Ureter (tissue), 1 donor: ENCODE results near the gene HERC2. TPM values are rescaled to one million over a fixed set of nuclear protein-coding genes. Genes with fewer than 3 reads are reported as not detected.
"Not testable (repeated sequence)": the region's sequence is repeated elsewhere in the genome, so short reads cannot be mapped to it uniquely, and the experiment has no call there.

Experiments used
- DNase-seq: peaks from one replicate; pipeline ENCODE4 v3.0.0-alpha.2; 2020; ENCODE audit warnings: low spot score
- total RNA-seq: library from RNA; stranded (reverse); gene quantifications from one replicate; pipeline ENCODE4 v1.2.4, GENCODE V29; 2023
- donor health status: DM: yes; HTN: yes; CAD: no.

HERC2 gene
- total RNA-seq, 1 donor from 2014 or later = 83.2 TPM

- no peak for DNase-seq
Measured at GRCh38 chr15:28131946-28132345, 190.0 kb downstream of the HERC2 start.

- no peak for DNase-seq
Measured at GRCh38 chr15:28131400-28131799, 190.6 kb downstream of the HERC2 start.

- no peak for DNase-seq
Measured at GRCh38 chr15:28130651-28131050, 191.3 kb downstream of the HERC2 start.

DNA sequence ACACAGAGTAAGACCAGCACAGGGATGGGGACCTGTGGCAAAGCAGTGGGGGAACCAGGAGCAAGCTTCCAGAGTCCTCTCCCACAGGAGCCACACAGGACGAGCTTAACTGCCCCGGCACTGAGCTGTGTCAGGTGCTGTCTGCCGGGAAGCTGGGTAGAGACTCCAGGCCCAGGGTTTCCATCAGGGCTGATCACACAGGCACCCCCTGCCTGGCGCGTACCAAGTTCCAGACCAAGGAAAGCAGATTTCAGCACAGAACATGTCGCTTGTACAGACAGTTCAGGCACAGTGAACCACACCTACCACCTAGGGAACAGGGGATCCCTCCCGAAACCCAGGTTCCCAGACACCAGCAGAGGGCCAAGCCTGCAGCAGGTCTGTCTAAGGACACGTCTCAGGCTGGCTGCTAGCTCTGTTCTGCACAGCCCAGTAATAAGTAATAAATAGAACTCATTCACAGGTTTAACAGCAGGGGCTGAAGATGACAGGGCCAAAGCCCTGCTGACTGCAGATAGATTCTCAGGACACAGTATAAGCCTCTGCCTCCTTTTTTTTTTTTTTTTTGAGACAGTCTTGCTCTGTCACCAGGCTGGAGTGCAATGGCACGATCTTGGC lies 192.6 kb downstream of the HERC2 start:
- DNase-seq = no peak

DNA sequence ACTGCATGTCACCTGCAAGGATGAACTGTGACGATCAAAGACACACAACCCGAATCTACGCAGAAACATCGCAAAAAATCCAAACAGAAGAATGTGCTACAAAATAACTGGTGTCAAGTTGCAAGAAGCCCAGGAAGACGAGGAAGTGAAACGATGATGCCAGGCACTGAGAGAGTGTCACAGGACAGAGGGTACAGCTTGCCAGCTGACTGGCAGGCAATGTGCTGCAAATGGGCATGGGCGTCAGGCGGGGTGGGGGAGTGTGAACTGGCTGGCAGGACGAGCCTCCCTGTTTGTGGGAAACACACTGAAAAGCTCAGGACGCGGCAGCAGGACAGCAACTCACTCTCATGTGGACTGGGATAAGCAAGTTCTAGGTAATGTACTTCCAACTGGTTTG lies 193.9 kb downstream of the HERC2 start:
- no peak for DNase-seq

DNA sequence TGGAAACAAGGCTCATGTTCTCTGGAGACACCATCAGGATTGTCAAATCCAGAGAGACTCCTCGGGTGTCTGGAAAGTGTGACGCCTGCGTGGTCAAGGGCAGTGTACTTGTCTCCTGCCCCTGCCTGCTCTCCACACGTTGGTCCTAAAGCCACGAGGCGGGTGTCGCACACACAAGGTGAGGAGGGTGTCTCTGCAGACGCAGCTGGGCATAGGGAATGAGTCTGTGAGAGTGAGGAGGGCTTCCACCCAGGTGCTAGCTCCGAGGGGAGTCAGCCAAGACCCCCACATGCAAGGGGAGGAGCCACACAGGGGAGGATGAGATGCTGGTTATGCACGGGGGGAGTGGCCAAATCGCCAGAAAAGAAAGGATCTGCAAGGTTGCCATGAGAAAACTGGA lies 194.9 kb downstream of the HERC2 start:
- DNase-seq = peak; percentile 35

GRCh38 chr15:28125673-28126651 lies 196.0 kb downstream of the HERC2 start:
- DNase-seq = peak; percentile 40

DNA sequence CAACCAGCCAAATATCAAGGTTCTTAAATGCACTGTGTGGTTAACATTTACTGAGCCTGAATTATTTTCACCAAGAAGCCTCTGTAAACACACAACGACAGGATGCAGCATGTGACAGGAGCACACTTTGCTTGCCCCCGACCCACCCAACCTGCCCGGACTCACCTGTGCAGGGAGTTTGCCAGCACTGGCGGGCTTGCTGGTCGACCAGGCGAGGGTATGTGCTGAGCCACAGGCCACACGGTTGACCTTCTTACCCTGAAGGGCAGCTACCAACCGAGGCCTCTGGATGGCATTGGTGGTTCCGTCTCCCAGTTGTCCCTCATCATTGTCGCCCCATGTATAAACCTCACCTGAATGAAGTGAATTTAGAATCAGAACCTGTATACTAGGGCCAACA lies 197.1 kb downstream of the HERC2 start:
- no peak for DNase-seq

DNA sequence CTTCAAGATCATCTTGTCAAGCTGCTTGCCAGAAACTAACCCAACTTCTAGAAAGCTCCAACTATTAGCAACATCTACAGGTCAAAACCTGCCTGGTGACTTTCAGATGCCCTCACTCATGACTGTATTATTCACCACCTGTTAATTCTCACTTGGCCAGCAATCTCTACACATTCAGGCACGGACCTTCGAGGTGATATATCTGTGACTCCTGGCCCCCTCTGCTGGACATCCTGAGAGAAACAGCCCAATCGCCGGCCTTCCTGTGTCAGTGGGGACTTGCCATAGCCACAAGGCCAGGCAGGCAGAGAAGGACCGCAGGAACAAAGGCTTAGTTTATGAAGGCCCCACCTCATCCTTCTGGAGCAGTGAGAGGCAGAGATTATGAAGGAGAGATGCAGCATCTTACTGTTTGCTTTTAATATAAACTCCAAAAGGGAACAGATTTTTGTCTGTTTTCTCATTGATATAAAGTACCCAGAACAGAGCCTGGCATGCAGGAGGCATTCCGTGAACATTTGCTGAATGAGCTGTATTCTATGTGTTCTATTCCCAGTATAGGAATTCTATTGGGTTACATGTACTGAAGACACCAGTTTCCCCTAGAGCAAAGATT lies 198.5 kb downstream of the HERC2 start:
- DNase-seq = peak; percentile 80

DNA sequence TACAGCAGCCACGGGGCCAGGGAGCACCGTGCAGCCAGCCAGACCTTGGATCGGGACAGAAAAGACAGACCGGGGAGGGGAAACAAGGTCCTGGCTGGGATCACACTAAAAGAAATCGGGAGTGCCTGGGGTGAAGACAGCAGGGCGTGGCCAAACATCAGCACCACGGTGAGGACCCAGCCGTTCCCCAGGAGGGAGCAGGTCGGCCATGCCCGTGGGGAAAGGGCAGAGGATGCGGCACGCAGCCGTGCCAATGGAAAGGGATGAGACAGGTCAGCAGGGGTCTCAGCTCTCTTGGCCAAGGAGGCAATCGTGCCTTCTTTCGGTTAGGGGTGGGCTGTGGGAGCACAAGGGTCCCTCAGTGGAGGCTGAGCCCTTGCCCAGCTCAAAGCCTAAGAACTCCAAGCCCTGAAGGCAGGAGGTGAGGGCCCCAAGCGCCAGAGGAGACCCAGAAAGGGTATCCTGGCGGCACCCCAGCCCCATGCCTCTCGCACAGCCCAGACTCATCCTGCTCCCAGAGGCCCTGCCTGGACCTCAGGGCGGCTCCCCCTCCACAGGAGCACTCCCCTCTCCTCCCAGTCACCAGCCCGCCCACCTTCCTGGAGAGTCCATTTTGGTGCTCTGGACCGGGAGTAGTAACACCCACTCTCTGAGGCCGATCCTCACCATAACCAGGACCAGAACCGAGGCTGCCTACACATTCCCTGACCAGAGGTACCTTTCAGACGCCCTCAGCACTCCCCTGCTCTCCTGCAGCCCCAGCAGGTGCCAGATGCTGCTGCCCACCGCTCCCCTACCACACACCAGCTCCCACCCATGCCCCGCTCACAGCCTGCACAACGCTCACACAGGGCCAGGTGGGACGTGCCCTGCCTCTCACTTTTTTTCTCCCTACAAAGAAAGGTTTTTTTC lies 199.7 kb downstream of the HERC2 start:
- DNase-seq = no peak

- DNase-seq = not testable (repeated sequence)
Measured at GRCh38 chr15:28121577-28121976, 200.4 kb downstream of the HERC2 start.

GRCh38 chr15:28120359-28120640 lies 201.7 kb downstream of the HERC2 start:
- DNase-seq = no peak

DNA sequence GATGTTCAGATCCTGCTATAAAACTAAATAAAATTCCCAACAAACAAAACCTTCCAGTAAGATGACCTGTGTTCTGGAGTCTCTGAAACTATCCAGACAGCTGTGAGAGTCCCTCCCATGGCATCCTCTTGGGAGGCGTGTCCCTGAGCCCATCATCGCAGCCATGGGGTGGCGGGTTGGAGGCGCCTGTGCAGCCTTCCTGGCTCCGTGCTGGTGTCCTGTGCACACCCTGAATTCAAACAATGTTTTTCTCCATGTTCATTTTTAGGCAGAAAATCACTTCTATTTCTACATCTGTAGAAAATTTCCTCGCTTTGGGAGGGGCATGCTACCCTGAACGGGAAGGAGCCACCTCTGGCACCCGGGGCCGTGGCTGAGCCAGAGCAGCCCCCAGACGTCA lies 203.4 kb downstream of the HERC2 start:
- no peak for DNase-seq

- DNase-seq = no peak
Measured at GRCh38 chr15:28118083-28118482, 203.9 kb downstream of the HERC2 start.

- DNase-seq = no peak
Measured at GRCh38 chr15:28117432-28117990, 204.5 kb downstream of the HERC2 start.

DNA sequence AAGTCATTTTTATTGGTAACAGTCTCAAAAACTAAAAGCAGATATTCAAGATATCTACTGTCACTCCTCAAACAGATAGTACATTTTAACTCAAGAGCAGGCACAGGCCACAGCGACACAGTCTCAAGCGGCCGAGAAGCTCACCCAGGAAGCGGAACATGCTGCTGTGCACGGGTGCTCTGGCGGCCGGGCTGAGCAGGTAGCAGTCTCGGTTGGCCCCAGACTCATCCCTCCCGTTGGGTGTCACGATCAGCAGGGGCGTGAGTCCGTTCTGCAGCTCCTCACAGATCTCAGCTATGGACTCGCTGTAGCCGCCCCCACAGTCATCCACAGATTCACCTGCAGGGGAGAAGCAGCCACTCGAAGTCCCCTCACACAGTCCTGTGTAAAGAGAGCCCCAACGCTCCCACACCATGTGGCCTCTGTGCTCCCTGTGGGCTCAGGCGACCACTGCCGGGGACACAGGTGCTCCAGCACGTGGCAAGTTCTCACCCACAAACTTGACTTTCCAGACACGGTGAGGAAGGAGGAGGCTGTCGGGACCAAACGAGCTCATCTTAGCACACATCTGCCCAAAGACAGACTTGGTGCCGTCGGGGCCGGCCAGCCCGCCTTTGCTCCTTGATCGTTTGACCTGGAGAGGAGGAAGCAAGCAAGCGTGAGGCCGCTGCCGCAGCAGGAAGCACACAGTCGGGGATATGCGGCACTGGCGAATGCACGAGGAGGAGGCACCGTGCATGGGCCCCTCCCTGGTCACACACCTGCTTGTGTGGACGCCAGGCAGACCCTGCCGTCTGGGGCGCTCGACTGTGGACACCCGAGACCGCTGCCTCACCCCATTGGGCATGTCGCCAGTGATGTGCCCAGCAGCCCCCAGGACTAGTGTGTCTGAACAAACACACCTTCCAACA lies 205.2 kb downstream of the HERC2 start:
- peak; percentile 30 for DNase-seq

DNA sequence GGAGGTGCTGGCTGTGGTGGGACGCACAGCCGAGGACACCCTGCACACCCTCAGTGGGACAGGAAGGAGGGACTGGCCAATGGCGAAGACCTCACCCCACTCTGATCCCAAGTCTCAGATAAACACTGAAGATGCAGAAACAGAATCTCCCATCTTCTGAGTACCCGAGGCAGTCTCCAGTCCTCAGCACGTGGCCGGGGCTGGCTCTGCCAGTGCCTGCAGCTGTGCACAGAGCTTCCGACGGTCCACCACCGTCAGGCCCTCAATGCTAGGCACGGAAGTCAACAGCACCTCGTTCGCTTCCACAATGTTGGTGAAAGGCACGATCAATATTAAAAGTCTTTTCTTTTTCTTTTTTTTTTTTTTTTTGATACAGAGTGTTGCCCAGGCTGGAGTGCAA lies 206.1 kb downstream of the HERC2 start:
- DNase-seq = no peak

GRCh38 chr15:28114721-28115622 lies 207.0 kb downstream of the HERC2 start:
- DNase-seq = no peak

- DNase-seq = no peak
Measured at GRCh38 chr15:28114114-28114455, 207.9 kb downstream of the HERC2 start.
